ENCODE results near the gene TMEM161A.

- TF ChIP-seq, protein P1, sequence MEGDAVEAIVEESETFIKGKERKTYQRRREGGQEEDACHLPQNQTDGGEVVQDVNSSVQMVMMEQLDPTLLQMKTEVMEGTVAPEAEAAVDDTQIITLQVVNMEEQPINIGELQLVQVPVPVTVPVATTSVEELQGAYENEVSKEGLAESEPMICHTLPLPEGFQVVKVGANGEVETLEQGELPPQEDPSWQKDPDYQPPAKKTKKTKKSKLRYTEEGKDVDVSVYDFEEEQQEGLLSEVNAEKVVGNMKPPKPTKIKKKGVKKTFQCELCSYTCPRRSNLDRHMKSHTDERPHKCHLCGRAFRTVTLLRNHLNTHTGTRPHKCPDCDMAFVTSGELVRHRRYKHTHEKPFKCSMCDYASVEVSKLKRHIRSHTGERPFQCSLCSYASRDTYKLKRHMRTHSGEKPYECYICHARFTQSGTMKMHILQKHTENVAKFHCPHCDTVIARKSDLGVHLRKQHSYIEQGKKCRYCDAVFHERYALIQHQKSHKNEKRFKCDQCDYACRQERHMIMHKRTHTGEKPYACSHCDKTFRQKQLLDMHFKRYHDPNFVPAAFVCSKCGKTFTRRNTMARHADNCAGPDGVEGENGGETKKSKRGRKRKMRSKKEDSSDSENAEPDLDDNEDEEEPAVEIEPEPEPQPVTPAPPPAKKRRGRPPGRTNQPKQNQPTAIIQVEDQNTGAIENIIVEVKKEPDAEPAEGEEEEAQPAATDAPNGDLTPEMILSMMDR (IDR thresholded peaks at IDR 0.05): no peak
- TF ChIP-seq POLR2A (IDR thresholded peaks at IDR 0.05): no peak
- TF ChIP-seq POLR2AphosphoS5 (IDR thresholded peaks at IDR 0.05): no peak
These were observed 56.6 kb downstream of the TMEM161A start for GRCh38 chr19:19081642-19082151.
